ENCODE measurements around the gene POLL.

DNA sequence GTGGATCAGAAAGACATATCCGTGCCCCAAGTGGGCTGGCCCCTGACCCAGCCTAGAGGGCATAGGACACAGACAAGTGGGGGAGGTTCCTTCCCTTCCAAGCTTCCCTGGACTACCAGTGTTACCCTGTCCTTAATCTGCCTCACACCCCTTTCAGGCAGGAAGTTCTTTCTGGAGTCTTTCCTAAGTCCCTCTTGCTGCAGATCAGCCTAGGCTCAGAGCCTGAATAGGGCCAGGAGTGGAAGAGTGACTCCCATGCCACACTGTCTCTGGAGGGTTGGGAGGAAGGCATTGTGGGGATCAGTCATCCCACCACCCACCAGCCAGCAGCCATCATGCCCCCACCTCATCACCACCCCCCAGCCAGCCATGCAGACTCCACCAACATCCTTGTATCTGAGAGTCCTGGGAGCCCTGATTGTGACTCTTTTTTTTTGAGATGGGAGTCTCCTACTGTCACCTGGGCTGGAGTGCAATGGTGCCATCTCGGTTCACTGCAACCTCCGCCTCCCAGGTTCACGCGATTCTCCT, 22.6 kb downstream of the POLL start:
- TF ChIP-seq POLR2A (IDR thresholded peaks at IDR 0.05) (no peak), POLR2AphosphoS5 (IDR thresholded peaks at IDR 0.05) (no peak), EP300 (IDR thresholded peaks at IDR 0.05; ENCODE audit: low read depth) (no peak)
- TF ChIP-seq, protein P1, sequence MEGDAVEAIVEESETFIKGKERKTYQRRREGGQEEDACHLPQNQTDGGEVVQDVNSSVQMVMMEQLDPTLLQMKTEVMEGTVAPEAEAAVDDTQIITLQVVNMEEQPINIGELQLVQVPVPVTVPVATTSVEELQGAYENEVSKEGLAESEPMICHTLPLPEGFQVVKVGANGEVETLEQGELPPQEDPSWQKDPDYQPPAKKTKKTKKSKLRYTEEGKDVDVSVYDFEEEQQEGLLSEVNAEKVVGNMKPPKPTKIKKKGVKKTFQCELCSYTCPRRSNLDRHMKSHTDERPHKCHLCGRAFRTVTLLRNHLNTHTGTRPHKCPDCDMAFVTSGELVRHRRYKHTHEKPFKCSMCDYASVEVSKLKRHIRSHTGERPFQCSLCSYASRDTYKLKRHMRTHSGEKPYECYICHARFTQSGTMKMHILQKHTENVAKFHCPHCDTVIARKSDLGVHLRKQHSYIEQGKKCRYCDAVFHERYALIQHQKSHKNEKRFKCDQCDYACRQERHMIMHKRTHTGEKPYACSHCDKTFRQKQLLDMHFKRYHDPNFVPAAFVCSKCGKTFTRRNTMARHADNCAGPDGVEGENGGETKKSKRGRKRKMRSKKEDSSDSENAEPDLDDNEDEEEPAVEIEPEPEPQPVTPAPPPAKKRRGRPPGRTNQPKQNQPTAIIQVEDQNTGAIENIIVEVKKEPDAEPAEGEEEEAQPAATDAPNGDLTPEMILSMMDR (IDR thresholded peaks at IDR 0.05), result no peak

All from transverse colon (tissue), 4 donors.